Measurements from ENCODE around the gene C15orf61. TPM values are rescaled to one million over a fixed set of nuclear protein-coding genes. Genes with fewer than 3 reads are reported as not detected.
A peak's percentile ranks its signal among the peaks of the same experiment; 100 is the strongest.

Gene C15orf61
- total RNA-seq, 1 donor from 2014 or later = 4.5 TPM

DNA sequence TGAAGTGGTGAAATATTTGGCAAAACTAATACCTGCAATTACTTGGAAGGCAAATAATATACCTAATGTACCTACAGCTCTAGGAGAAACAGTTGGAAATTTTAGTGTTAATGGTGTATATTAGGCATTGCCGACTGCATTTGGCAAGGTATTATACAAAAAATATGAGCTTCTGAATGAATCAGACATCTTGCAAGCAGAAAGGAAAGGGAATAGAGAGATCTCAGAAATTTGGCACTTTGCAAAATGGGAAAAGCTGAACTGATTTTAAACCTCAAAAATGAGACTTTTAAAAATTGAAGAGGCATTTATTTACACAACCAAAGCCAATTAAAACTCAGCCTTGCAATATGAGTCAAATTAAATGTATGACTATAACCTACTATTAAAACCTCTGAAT, 40.2 kb upstream of the C15orf61 start:
- Mint-ChIP-seq H3K9me3 (ENCODE audit: unreplicated experiment) (peaks cover 8% of the 10 kb centered on the region), H3K4me1 (ENCODE audit: unreplicated experiment) (peaks cover 25% of the 10 kb centered on the region), H3K27me3 (ENCODE audit: unreplicated experiment) (peaks cover 1% of the 10 kb centered on the region), H3K4me3 (ENCODE audit: unreplicated experiment) (no peak overlapping the region), H3K36me3 (ENCODE audit: low read depth, unreplicated experiment) (no peaks in the 10 kb centered on the region), H3K27ac (ENCODE audit: unreplicated experiment) (peak overlapping the region; percentile 97)
- DNase-seq (ENCODE audit: low spot score) = no peak
- no peak for TF ChIP-seq CTCF (IDR thresholded peaks at IDR 0.05; ENCODE audit: unreplicated experiment)

- no peaks in the 10 kb centered on the region for H3K36me3 Mint-ChIP-seq (ENCODE audit: low read depth, unreplicated experiment)
- no peak overlapping the region for H3K27ac Mint-ChIP-seq (ENCODE audit: unreplicated experiment)
- peaks cover 8% of the 10 kb centered on the region for H3K9me3 Mint-ChIP-seq (ENCODE audit: unreplicated experiment)
- TF ChIP-seq CTCF (IDR thresholded peaks at IDR 0.05; ENCODE audit: unreplicated experiment) = no peak
- no peak for DNase-seq (ENCODE audit: low spot score)
- H3K27me3 Mint-ChIP-seq (ENCODE audit: unreplicated experiment) = peaks cover 1% of the 10 kb centered on the region
- no peak overlapping the region for H3K4me3 Mint-ChIP-seq (ENCODE audit: unreplicated experiment)
- peaks cover 25% of the 10 kb centered on the region for H3K4me1 Mint-ChIP-seq (ENCODE audit: unreplicated experiment)
These were observed 39.3 kb upstream of the C15orf61 start for GRCh38 chr15:67481680-67482079.

DNA sequence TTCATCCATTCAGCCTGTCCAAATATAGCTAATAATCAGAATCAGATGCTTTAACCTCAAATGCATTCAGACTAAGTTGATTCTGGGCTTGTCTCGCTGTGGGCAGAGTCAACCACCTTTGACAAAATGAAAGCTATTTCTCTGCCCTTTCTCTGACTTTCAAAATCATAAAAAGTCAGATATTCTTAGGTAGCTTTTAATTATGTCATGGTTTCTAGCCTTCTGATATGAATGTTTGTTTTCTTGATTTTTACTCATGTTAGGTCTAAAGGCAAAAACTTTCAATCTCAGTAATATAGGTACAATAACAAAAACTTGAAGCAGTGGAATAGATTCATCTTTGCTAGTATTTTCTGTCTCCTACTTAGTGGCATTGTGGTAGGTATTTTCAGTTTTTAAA, 25.3 kb upstream of the C15orf61 start:
- Mint-ChIP-seq H3K4me3 (ENCODE audit: unreplicated experiment) (no peak overlapping the region), H3K9me3 (ENCODE audit: unreplicated experiment) (no peaks in the 10 kb centered on the region), H3K36me3 (ENCODE audit: low read depth, unreplicated experiment) (no peaks in the 10 kb centered on the region), H3K27me3 (ENCODE audit: unreplicated experiment) (no peaks in the 10 kb centered on the region), H3K4me1 (ENCODE audit: unreplicated experiment) (no peaks in the 10 kb centered on the region), H3K27ac (ENCODE audit: unreplicated experiment) (no peak overlapping the region)
- no peak for DNase-seq (ENCODE audit: low spot score)
- TF ChIP-seq CTCF (IDR thresholded peaks at IDR 0.05; ENCODE audit: unreplicated experiment) = no peak

DNA sequence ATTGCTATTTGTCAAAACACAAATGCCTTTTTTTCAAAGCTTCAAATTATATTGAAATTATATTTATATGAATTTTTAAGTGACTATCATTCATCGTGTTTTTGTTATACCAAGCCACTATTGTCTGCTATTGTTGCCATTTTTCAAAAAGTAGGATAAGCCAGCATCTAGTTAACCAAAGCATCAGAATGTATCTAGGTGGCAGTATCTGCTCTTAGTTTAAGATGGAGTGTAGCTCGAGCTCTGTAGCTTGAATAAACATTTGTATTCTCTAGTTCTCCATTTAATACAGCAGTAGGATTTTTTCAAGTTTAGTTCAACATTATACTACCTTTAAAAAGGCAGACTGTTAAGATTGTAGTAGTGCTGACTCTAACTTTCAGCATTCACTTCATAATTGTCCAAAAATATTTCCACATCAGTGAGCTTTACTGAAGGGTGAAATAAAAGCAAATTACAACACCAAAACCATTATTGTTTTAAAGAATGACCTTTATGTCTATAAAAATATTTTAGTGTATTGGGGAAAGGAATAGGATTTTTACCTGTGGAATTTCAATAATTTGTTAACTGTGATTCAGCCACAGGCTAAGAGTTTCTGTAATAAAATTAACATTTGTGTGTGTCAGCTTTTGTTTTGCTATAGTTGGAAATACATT, 19.6 kb upstream of the C15orf61 start:
- no peak for TF ChIP-seq CTCF (IDR thresholded peaks at IDR 0.05; ENCODE audit: unreplicated experiment)
- Mint-ChIP-seq H3K27me3 (ENCODE audit: unreplicated experiment) (no peaks in the 10 kb centered on the region), H3K27ac (ENCODE audit: unreplicated experiment) (peak overlapping the region; percentile 2), H3K4me1 (ENCODE audit: unreplicated experiment) (peaks cover 9% of the 10 kb centered on the region), H3K4me3 (ENCODE audit: unreplicated experiment) (no peak overlapping the region), H3K9me3 (ENCODE audit: unreplicated experiment) (no peaks in the 10 kb centered on the region), H3K36me3 (ENCODE audit: low read depth, unreplicated experiment) (no peaks in the 10 kb centered on the region)
- no peak for DNase-seq (ENCODE audit: low spot score)

DNA sequence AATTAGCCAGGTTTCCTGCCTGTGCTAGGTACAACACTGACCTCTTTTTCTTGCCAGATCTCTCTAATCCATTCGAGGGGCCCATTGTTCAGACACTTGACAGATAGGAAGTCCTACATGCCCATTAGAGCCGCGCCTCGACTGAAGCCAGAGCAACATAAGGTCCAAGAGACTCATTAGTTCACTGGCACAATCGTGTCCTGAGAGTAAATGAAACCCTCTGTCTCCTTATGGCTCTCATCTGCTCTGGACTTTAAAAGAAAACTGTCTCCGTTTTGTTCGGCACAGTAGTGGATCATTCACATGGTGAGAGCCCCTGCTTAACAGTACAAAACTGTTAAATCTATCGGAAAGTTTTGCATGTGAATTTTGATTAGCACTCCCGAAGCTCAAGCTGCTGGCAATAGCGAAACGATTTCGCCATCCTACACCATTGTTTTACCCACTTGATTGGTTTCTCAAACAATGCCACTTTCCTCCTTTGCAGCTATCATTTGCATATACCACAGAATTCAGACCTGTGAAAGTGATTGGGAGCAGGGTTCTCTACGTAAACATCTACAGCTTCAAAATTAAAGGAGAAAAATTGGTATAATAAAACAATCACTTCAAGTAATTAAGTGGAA, 19.0 kb upstream of the C15orf61 start:
- DNase-seq (ENCODE audit: low spot score) = no peak
- H3K4me3 Mint-ChIP-seq (ENCODE audit: unreplicated experiment) = no peak overlapping the region
- no peaks in the 10 kb centered on the region for H3K36me3 Mint-ChIP-seq (ENCODE audit: low read depth, unreplicated experiment)
- H3K27me3 Mint-ChIP-seq (ENCODE audit: unreplicated experiment) = no peaks in the 10 kb centered on the region
- H3K9me3 Mint-ChIP-seq (ENCODE audit: unreplicated experiment) = no peaks in the 10 kb centered on the region
- H3K27ac Mint-ChIP-seq (ENCODE audit: unreplicated experiment) = peak overlapping the region; percentile 2
- TF ChIP-seq CTCF (IDR thresholded peaks at IDR 0.05; ENCODE audit: unreplicated experiment) = no peak
- peaks cover 9% of the 10 kb centered on the region for H3K4me1 Mint-ChIP-seq (ENCODE audit: unreplicated experiment)
